A549 (cell line): ENCODE measurements around the gene EFEMP2.
A peak's percentile ranks its signal among the peaks of the same experiment; 100 is the strongest.

Experiments
- CHD4 ChIP-seq: fragments of 200-600 bp; sonication (generic); IDR thresholded peaks from 2 replicates; pipeline ENCODE4 v1.6.1; 2016; ENCODE audit warnings: antibody characterized with exemption, mild to moderate bottlenecking, borderline replicate concordance
- EHMT2 ChIP-seq: fragments of 200-600 bp; sonication (generic); IDR thresholded peaks from 2 replicates; pipeline ENCODE4 v1.6.1; 2016; ENCODE audit warnings: antibody characterized with exemption, low read depth, mild to moderate bottlenecking, moderate library complexity
- EP300 ChIP-seq, 2 experiments: fragments of >200 bp; sonication (Bioruptor Twin); formaldehyde crosslinking; IDR thresholded peaks; 2 replicates in 1 of 2; 3 replicates in 1 of 2; pipeline ENCODE4 v1.6.1; 2016 to 2017
- MAZ ChIP-seq: fragments of 150-350 bp; IDR thresholded peaks from 2 replicates; pipeline ENCODE4 v1.6.1; 2014; ENCODE audit warnings: antibody characterized with exemption, low read depth, low read length, borderline replicate concordance
- TF ChIP-seq, protein P1 (sequence below): fragments of >200 bp; sonication (Bioruptor Twin); formaldehyde crosslinking; IDR thresholded peaks from 3 replicates; pipeline ENCODE4 v1.5.1; 2016
- TF ChIP-seq, protein P2 (sequence below): IDR thresholded peaks from 2 replicates; pipeline ENCODE4 v1.6.1; 2012
- TF ChIP-seq, protein P3 (sequence below): fragments of >200 bp; sonication (Bioruptor Twin); formaldehyde crosslinking; IDR thresholded peaks from 3 replicates; pipeline ENCODE4 v1.6.1; 2016

DNA sequence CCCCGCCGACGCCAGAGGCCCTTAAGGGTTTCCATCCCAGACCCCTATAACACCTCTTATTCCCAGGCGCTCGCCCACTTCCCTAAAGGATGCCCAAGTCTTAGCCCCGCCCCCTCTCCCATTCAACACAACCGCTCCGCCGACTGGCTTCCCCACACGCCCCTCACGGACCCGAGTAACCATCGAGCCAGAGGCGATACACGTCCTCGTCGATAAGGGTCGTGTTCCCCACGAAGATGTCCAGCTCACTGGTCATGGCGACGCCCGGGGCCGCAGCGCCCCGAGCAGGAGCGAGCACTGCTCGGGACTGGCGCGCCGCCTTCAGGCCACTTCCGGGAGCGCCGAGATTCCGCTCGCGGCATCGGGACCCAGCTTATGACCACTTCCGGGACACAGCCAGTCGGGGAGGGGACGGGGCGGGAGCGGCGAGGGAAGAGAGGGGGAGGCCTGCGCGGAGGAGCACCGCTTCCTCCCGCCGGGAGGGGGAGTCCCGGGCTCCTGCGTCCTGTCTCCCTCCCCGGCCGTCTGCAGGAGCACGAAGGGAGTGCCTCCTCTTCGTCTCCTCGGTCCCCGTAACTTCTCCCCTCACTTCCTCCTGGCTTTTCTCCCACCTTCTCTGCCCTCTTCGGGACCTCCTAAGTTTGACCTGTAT lies 15.7 kb upstream of the EFEMP2 start, which contains the start of gene FIBP:
- TF ChIP-seq CHD4 (no peak), EP300 (IDR thresholded peaks at IDR 0.05) (no peak), MAZ (peak; percentile 62), EHMT2 (no peak)
- TF ChIP-seq, protein P1, sequence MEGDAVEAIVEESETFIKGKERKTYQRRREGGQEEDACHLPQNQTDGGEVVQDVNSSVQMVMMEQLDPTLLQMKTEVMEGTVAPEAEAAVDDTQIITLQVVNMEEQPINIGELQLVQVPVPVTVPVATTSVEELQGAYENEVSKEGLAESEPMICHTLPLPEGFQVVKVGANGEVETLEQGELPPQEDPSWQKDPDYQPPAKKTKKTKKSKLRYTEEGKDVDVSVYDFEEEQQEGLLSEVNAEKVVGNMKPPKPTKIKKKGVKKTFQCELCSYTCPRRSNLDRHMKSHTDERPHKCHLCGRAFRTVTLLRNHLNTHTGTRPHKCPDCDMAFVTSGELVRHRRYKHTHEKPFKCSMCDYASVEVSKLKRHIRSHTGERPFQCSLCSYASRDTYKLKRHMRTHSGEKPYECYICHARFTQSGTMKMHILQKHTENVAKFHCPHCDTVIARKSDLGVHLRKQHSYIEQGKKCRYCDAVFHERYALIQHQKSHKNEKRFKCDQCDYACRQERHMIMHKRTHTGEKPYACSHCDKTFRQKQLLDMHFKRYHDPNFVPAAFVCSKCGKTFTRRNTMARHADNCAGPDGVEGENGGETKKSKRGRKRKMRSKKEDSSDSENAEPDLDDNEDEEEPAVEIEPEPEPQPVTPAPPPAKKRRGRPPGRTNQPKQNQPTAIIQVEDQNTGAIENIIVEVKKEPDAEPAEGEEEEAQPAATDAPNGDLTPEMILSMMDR = peak; percentile 81
- TF ChIP-seq, protein P2, sequence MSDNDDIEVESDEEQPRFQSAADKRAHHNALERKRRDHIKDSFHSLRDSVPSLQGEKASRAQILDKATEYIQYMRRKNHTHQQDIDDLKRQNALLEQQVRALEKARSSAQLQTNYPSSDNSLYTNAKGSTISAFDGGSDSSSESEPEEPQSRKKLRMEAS = peak; percentile 75; the same call in 1 of the 2 replicates
- TF ChIP-seq, protein P3, sequence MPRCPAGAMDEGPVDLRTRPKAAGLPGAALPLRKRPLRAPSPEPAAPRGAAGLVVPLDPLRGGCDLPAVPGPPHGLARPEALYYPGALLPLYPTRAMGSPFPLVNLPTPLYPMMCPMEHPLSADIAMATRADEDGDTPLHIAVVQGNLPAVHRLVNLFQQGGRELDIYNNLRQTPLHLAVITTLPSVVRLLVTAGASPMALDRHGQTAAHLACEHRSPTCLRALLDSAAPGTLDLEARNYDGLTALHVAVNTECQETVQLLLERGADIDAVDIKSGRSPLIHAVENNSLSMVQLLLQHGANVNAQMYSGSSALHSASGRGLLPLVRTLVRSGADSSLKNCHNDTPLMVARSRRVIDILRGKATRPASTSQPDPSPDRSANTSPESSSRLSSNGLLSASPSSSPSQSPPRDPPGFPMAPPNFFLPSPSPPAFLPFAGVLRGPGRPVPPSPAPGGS = peak; percentile 88
